LNCaP clone FGC (cell line): ENCODE measurements around the gene GNAQ.

ENCODE experiments used
- DNase-seq: peaks from one replicate; pipeline ENCODE4 v3.0.0-alpha.2; 2011; ENCODE audit warnings: low read depth
- H3K4me3 ChIP-seq: 2 replicates; pipeline ENCODE4 v1.5.1; 2011; ENCODE audit warnings: mild to moderate bottlenecking, low read depth, low read length, control low read depth
- TF ChIP-seq, protein P1 (sequence below): IDR thresholded peaks from 2 replicates; pipeline ENCODE4 v1.5.1; 2012; ENCODE audit warnings: mild to moderate bottlenecking; ENCODE audit not compliant: control insufficient read depth, insufficient read depth; ENCODE audit errors: extremely low read depth

GNAQ gene

GRCh38 chr9:77807846-77808750 lies 223.5 kb downstream of the GNAQ start:
- no peak for DNase-seq
- TF ChIP-seq, protein P1, sequence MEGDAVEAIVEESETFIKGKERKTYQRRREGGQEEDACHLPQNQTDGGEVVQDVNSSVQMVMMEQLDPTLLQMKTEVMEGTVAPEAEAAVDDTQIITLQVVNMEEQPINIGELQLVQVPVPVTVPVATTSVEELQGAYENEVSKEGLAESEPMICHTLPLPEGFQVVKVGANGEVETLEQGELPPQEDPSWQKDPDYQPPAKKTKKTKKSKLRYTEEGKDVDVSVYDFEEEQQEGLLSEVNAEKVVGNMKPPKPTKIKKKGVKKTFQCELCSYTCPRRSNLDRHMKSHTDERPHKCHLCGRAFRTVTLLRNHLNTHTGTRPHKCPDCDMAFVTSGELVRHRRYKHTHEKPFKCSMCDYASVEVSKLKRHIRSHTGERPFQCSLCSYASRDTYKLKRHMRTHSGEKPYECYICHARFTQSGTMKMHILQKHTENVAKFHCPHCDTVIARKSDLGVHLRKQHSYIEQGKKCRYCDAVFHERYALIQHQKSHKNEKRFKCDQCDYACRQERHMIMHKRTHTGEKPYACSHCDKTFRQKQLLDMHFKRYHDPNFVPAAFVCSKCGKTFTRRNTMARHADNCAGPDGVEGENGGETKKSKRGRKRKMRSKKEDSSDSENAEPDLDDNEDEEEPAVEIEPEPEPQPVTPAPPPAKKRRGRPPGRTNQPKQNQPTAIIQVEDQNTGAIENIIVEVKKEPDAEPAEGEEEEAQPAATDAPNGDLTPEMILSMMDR, result no peak

GRCh38 chr9:77807281-77807683 lies 224.3 kb downstream of the GNAQ start:
- TF ChIP-seq, protein P1, result no peak
- no peak for DNase-seq
- H3K4me3 ChIP-seq, result no peak overlapping the region

More at GRCh38 chr9:77807846-77808750, 223.5 kb downstream of the GNAQ start:
- H3K4me3 ChIP-seq, result no peak overlapping the region

DNA sequence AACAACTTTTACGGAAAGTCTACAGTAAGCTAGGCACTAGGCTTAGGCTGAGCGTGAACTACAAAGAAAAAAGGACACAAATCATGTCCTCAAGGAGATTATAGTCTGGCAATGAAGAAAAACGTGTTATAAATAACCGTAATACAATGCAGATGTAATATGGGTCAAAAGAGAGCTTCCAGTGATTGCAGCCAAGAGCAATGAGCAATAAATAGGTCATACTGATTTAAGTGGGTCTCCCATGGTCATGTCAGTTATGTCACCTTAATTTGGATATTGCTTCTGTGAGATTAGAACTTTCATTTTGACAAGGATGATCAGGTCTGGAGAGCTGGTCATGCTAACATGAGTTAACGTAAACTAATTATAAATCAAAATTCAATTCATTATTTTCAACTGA lies 224.9 kb downstream of the GNAQ start:
- H3K4me3 ChIP-seq, result no peak overlapping the region
- no peak for DNase-seq
- TF ChIP-seq, protein P1, result no peak

- no peak overlapping the region for H3K4me3 ChIP-seq
- TF ChIP-seq, protein P1, result no peak
- peak; percentile 48 for DNase-seq
Measured at GRCh38 chr9:77805810-77806209, 225.8 kb downstream of the GNAQ start.

DNA sequence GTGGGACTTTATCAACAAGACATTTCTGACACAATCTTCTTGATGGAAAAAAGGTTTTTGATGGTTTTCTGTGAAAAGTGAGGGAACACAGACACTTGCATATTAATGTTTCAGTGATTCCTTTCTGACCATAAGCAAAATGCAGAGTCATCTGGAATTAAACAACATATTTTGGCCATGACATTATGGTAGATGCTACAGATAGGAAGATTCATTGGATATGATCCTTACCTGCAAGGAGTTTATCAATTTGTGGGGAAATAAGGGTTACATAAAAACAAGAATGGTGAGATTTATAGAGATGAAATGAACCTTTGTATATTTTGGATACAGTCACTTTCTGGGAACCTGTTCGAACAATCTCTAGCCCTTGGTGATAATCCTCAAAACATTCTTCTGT lies 228.2 kb downstream of the GNAQ start:
- TF ChIP-seq, protein P1, result no peak

GRCh38 chr9:77802515-77803293 lies 228.9 kb downstream of the GNAQ start:
- TF ChIP-seq, protein P1, result no peak
- no peak for DNase-seq
- no peak overlapping the region for H3K4me3 ChIP-seq

More for the DNA sequence above, 228.2 kb downstream of the GNAQ start:
- H3K4me3 ChIP-seq, result no peak overlapping the region
- no peak for DNase-seq
